Measurements from ENCODE around the gene POLR1G.
A peak's percentile ranks its signal among the peaks of the same experiment; 100 is the strongest.

Gene POLR1G

DNA sequence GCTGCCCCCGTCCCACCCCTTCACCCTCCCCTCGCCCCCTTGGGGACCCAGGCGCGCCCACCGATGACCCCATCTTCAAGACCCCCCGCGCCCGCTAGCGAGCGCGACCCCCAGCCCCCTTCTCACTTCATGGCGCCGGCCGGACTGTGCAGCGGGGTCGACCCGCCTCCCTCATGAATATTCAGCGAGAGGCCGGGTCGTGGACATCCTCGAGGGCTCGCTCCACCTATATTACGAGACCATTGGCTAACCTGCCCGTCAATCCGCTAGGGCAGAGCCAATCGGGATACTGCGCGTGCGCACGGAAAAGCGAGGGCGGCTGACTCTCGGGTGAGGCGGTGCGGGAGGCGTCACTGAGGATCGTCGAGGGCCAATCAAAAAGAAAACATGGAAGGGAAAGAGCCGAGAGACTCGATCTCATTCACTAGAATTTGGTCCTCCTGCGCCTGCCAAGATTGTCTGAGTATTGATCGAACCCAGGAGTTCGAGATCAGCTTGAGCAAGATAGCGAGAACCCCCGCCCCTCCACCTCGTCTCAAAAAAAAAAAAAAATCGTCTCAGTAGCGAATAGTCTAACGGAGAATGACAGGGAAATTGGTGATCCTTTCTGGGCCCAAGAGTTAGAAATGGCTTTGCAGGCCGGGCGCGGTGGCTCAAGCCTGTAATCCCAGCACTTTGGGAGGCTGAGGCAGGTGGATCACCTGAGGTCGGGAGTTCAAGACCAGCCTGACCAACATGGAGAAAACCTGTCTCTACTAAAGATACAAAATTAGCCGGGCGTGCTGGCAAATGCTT lies 35.8 kb upstream of the POLR1G start, which contains the start of gene ERCC2:
TSS of gene ERCC2 (minus strand) at position 164 of the 795 bp plus-strand sequence. CDS start at position 131, 33 bp downstream.
- peaks cover 4% of the 10 kb centered on the region for H3K4me1 ChIP-seq (ENCODE audit: control insufficient read depth, insufficient read depth, low read length)
- H3K27me3 ChIP-seq (ENCODE audit: control insufficient read depth, insufficient read depth, low read length): no peaks in the 10 kb centered on the region
- H3K27ac ChIP-seq (ENCODE audit: low read length): no peak within 1 kb of the TSS
- no CpG with 5 or more reads among the region's 55 CpGs for WGBS (ENCODE audit: insufficient coverage, insufficient read length)
- H3K4me3 ChIP-seq (ENCODE audit: low read length): peak within 1 kb of the TSS; percentile 94
- H3K9me3 ChIP-seq (ENCODE audit: control insufficient read depth, insufficient read depth, low read length): no peaks in the 10 kb centered on the region; the same call in 1 of the 2 replicates
- DNase-seq (ENCODE audit: low read depth, low spot score): peak; percentile 98
- no peaks in the 10 kb centered on the region; the same call in 1 of the 2 replicates for H3K36me3 ChIP-seq (ENCODE audit: control insufficient read depth, insufficient read depth, low read length)

DNA sequence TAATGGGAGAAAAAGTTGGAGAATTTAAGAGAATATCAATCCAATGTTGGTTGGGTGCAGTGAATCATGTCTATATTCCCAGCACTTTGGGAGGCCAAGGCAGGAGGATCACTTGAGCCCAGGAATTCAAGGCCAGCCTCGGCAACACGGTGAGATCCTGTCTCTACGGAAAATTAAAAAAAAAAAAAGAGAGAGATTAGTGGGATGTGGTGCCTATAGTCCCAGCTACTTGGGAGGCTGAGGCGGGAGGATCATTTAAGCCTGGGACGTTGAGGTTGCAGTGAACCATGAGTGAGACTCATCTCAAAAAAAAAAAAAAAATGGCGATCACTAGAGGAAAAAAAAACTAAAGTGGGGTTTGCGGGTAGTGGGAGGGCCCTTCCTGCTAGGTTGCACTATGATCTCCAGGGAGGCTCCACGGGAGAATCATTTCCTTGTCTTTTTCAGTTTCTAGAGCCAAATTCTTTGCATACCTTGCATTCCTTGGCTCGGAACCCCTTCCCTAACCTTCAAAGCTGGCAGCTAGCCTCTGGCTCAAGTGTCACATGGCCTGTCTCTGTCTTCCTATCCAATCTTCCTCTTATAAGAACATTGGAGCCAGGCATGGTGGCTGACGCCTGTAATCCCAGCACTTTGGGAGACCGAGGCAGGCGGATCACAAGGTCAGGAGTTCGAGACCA lies 30.3 kb upstream of the POLR1G start:
- H3K4me1 ChIP-seq (ENCODE audit: control insufficient read depth, insufficient read depth, low read length): no peaks in the 10 kb centered on the region
- no CpG with 5 or more reads among the region's 13 CpGs for WGBS (ENCODE audit: insufficient coverage, insufficient read length)
- H3K36me3 ChIP-seq (ENCODE audit: control insufficient read depth, insufficient read depth, low read length): no peaks in the 10 kb centered on the region
- DNase-seq (ENCODE audit: low read depth, low spot score): peak; percentile 79
- no peaks in the 10 kb centered on the region for H3K9me3 ChIP-seq (ENCODE audit: control insufficient read depth, insufficient read depth, low read length)
- no peak overlapping the region for H3K4me3 ChIP-seq (ENCODE audit: low read length)
- H3K27ac ChIP-seq (ENCODE audit: low read length): no peak overlapping the region
- H3K27me3 ChIP-seq (ENCODE audit: control insufficient read depth, insufficient read depth, low read length): no peaks in the 10 kb centered on the region

DNA sequence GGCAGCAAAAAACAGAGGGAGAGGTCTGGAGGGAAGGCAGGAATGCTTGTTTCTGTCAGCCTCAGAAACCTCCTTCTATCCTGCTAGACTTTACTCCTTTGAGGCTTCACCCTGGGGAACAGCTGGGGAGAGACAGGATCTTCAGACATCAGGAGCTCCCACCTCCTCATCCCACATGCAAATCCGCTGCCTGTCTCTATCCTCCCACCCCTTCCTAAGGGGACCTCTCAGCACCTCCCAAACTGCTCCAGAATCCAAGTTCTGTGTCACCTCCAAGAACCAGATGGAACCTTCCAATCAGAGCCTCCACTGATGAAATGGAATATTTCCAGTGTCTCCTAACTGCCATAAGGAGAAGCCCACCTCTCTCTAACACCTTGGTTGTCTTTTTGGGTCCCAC lies 26.3 kb upstream of the POLR1G start:
- H3K27ac ChIP-seq (ENCODE audit: low read length): no peak overlapping the region
- H3K27me3 ChIP-seq (ENCODE audit: control insufficient read depth, insufficient read depth, low read length): peaks cover 4% of the 10 kb centered on the region; the same call in 1 of the 2 replicates
- peaks cover 3% of the 10 kb centered on the region; the same call in 1 of the 2 replicates for H3K4me1 ChIP-seq (ENCODE audit: control insufficient read depth, insufficient read depth, low read length)
- DNase-seq (ENCODE audit: low read depth, low spot score): no peak
- no peaks in the 10 kb centered on the region for H3K9me3 ChIP-seq (ENCODE audit: control insufficient read depth, insufficient read depth, low read length)
- no peaks in the 10 kb centered on the region for H3K36me3 ChIP-seq (ENCODE audit: control insufficient read depth, insufficient read depth, low read length)
- no peak overlapping the region for H3K4me3 ChIP-seq (ENCODE audit: low read length)
- no CpG with 5 or more reads among the region's 1 CpG for WGBS (ENCODE audit: insufficient coverage, insufficient read length)

DNA sequence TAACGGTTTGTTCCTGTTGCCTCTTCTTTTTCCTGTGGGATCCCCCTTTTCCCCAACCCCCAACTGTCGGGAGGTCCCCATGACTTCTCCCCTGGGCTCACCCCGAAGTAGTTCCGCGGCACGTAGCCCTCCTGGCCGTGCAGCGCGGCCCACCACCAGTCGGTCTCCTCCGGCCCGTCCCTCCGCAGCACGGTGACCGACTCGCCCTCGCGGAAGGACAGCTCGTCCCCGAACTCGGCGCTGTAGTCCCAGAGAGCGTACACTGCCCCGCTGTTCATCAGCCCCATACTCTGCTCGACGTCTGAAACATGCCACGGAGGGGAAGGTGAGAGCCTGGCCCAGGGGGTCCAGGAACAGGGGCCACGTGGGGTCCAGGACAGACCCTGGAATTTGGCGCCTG lies 24.0 kb upstream of the POLR1G start:
- Histone ChIP-seq H3K27me3 (ENCODE audit: control insufficient read depth, insufficient read depth, low read length) (peaks cover 9% of the 10 kb centered on the region; the same call in 1 of the 2 replicates), H3K9me3 (ENCODE audit: control insufficient read depth, insufficient read depth, low read length) (no peaks in the 10 kb centered on the region), H3K27ac (ENCODE audit: low read length) (no peak overlapping the region), H3K36me3 (ENCODE audit: control insufficient read depth, insufficient read depth, low read length) (no peaks in the 10 kb centered on the region), H3K4me3 (ENCODE audit: low read length) (no peak overlapping the region), H3K4me1 (ENCODE audit: control insufficient read depth, insufficient read depth, low read length) (peaks cover 6% of the 10 kb centered on the region)
- no CpG with 5 or more reads among the region's 29 CpGs for WGBS (ENCODE audit: insufficient coverage, insufficient read length)
- no peak for DNase-seq (ENCODE audit: low read depth, low spot score)

DNA sequence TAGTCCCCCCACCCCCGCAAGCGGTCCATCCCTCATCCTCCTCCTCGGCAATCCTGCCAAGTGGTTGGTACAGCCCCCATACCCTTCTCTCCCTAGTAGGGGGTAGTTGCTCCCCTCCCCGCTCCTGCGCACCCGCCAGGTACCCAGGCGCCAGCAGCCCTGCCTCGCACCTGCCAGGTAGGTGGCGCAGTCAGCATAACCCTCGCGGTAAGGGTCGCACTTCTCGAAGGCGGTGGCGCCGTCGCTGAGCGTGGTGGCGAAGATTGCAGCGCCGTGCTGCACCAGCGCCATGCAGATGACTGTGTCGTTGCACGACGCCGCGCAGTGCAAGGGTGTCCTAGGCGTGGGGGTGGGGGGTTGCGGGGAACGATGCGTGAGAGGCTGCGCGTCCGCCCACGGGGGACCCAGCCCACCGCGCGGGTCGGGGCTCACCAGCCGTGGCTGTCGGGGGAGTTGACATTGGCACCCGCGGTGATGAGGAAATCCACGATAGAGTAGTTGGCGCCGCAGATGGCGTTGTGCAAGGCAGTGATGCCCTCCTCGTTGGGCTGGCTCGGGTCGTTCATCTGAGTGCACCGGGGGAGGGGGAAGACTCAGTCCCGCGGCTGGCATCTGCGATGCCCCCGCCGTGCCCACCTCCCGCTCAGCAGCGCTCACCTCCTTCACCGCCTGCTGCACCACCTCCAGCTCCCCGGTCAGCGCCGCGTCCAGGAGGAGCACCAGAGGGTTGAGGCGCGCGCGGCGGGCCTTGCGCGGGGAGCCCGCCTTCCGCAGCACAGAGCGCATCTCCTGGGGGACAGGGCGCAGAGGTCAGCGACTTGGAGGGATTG lies 20.8 kb upstream of the POLR1G start:
- H3K9me3 ChIP-seq (ENCODE audit: control insufficient read depth, insufficient read depth, low read length): no peaks in the 10 kb centered on the region
- peaks cover 6% of the 10 kb centered on the region for H3K4me1 ChIP-seq (ENCODE audit: control insufficient read depth, insufficient read depth, low read length)
- no CpG with 5 or more reads among the region's 75 CpGs for WGBS (ENCODE audit: insufficient coverage, insufficient read length)
- H3K27ac ChIP-seq (ENCODE audit: low read length): no peak overlapping the region
- no peak for DNase-seq (ENCODE audit: low read depth, low spot score)
- no peaks in the 10 kb centered on the region for H3K36me3 ChIP-seq (ENCODE audit: control insufficient read depth, insufficient read depth, low read length)
- H3K27me3 ChIP-seq (ENCODE audit: control insufficient read depth, insufficient read depth, low read length): peaks cover 9% of the 10 kb centered on the region; the same call in 1 of the 2 replicates
- H3K4me3 ChIP-seq (ENCODE audit: low read length): peak overlapping the region; percentile 17; the same call in 1 of the 2 replicates

DNA sequence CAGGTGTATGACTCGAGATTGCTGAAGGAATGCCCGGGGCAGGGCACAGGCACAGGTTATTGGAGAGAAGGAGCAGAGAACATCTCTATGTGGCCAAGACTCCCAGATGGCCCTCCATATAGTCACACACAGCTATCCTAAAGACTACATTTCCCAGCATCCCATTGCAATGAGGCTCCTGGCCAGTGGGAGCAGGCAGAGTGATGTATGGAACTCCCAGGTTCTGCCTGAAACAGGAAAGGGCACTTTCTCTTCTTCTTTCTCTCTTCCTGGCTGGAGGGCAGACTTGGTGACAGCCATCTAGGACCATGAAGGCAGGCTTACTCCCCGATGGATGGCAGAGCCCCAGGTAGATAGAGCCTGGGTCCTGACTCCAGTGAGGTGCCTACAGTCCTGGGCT lies 15.1 kb upstream of the POLR1G start:
- Histone ChIP-seq H3K36me3 (ENCODE audit: control insufficient read depth, insufficient read depth, low read length) (no peaks in the 10 kb centered on the region), H3K4me3 (ENCODE audit: low read length) (no peak overlapping the region), H3K9me3 (ENCODE audit: control insufficient read depth, insufficient read depth, low read length) (no peaks in the 10 kb centered on the region), H3K27me3 (ENCODE audit: control insufficient read depth, insufficient read depth, low read length) (no peaks in the 10 kb centered on the region; the same call in 1 of the 2 replicates), H3K27ac (ENCODE audit: low read length) (no peak overlapping the region), H3K4me1 (ENCODE audit: control insufficient read depth, insufficient read depth, low read length) (peaks cover 4% of the 10 kb centered on the region; the same call in 1 of the 2 replicates)
- DNase-seq (ENCODE audit: low read depth, low spot score): no peak
- WGBS (ENCODE audit: insufficient coverage, insufficient read length): no CpG with 5 or more reads among the region's 3 CpGs

DNA sequence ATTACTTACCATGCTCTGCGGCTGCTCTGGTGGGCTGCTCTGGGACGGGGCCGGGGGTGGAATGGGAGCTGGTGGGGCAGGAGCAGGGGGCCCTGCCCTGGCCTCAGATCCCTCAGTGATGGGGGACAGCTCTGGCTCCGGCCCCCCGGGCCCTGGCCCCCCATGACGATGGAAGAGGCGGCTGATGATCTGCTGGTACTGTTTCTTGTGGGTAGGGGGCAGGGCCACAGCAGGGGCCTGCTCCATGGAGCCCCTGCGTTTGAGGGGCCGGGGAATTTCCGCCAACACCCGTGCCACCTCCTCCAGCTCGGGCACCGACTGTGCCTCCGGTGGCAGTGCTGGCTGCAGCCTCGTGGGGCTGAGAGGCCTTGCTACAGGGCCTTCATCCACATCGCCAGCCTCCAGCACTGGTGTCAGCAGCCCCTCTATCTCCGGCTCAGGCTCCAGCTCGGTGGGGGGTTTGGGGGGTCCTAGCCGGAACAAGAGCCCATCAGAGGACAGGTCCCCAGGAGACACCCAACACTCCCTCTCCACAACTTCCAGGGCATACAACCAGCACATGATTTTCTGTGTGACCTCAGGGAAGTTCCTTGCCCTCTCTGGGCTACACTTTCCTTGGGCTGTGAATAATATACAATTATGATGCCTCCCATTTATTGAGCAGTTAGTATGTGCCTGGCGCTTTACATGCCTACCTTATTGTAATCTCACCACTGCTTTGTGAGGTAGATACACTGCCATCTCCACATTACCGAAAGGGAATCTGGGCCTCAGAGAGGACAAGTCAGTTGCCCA lies 14.4 kb upstream of the POLR1G start:
- DNase-seq (ENCODE audit: low read depth, low spot score): no peak
- H3K9me3 ChIP-seq (ENCODE audit: control insufficient read depth, insufficient read depth, low read length): no peaks in the 10 kb centered on the region
- no peak overlapping the region for H3K27ac ChIP-seq (ENCODE audit: low read length)
- peaks cover 4% of the 10 kb centered on the region; the same call in 1 of the 2 replicates for H3K4me1 ChIP-seq (ENCODE audit: control insufficient read depth, insufficient read depth, low read length)
- H3K4me3 ChIP-seq (ENCODE audit: low read length): no peak overlapping the region
- WGBS (ENCODE audit: insufficient coverage, insufficient read length): no CpG with 5 or more reads among the region's 21 CpGs
- H3K27me3 ChIP-seq (ENCODE audit: control insufficient read depth, insufficient read depth, low read length): peaks cover 2% of the 10 kb centered on the region; the same call in 1 of the 2 replicates
- H3K36me3 ChIP-seq (ENCODE audit: control insufficient read depth, insufficient read depth, low read length): no peaks in the 10 kb centered on the region

DNA sequence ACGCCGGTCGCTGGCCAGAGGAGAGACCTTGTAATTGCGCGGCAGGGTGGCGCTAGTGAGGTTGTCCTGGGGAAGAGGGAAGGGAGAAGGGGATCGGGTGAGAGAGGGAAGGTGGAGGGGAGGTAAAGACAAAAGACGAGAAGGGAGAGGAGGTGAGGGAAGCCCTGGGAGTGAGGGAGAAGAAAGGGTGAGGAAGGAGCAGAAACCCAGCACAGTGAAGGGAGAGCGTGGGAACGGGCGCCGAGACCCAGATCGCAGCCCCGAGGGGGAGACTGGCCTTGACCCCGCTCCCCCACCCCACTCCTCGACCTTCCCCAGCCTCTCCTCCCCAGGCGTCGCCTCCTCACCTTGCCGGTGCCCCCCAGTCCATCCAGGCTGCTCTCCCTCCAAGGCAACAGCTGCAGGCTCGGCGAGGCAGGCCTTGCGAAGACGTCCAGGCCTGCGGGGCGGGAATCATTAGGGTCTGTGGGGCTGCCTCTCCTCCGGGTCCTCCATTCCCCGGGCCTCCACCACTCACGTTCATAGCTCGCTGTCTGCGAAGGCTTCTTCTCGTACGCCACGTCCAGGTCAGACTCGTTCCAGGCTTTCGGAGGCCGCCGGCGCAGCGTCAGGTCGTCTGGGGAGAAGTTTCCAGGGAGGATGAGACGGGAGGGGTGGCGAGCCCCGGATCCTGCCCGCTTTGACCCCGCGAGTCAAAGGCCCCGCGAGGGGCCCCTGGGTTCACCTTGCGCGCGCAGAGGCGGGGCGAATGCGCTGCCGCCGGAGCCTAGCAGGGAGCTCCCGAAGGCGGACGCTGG lies 10.4 kb upstream of the POLR1G start:
- DNase-seq (ENCODE audit: low read depth, low spot score): no peak
- Histone ChIP-seq H3K4me1 (ENCODE audit: control insufficient read depth, insufficient read depth, low read length) (peaks cover 8% of the 10 kb centered on the region; the same call in 1 of the 2 replicates), H3K9me3 (ENCODE audit: control insufficient read depth, insufficient read depth, low read length) (no peaks in the 10 kb centered on the region), H3K4me3 (ENCODE audit: low read length) (peak overlapping the region; percentile 33; the same call in 1 of the 2 replicates), H3K27ac (ENCODE audit: low read length) (no peak overlapping the region), H3K36me3 (ENCODE audit: control insufficient read depth, insufficient read depth, low read length) (no peaks in the 10 kb centered on the region), H3K27me3 (ENCODE audit: control insufficient read depth, insufficient read depth, low read length) (peaks cover 3% of the 10 kb centered on the region; the same call in 1 of the 2 replicates)
- no CpG with 5 or more reads among the region's 59 CpGs for WGBS (ENCODE audit: insufficient coverage, insufficient read length)

DNA sequence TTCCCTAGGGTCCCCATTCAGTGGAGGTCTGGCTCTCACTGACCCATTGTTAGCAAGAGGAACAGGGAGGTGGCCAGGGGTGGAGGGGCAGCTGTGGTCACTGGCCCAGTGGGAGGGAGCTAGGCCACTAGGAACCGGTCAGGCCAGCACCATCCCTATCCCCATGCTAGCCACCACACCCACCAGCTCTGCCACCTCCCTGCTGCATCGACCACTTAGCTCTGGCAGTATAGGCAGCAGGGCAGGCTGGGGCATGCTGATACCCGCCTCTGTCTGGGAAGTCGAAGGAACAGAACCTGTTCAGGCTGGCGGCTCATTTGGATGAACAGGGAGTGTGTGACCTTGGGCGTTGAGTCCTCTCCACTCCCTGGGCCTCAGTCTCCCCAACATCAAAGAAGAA lies 6.3 kb upstream of the POLR1G start:
- H3K27ac ChIP-seq (ENCODE audit: low read length): no peak overlapping the region
- H3K9me3 ChIP-seq (ENCODE audit: control insufficient read depth, insufficient read depth, low read length): no peaks in the 10 kb centered on the region
- H3K27me3 ChIP-seq (ENCODE audit: control insufficient read depth, insufficient read depth, low read length): peaks cover 3% of the 10 kb centered on the region; the same call in 1 of the 2 replicates
- WGBS (ENCODE audit: insufficient coverage, insufficient read length): no CpG with 5 or more reads among the region's 6 CpGs
- no peaks in the 10 kb centered on the region for H3K36me3 ChIP-seq (ENCODE audit: control insufficient read depth, insufficient read depth, low read length)
- no peak overlapping the region for H3K4me3 ChIP-seq (ENCODE audit: low read length)
- peaks cover 6% of the 10 kb centered on the region; the same call in 1 of the 2 replicates for H3K4me1 ChIP-seq (ENCODE audit: control insufficient read depth, insufficient read depth, low read length)
- no peak for DNase-seq (ENCODE audit: low read depth, low spot score)

Data from iPS DF 6.9 (cell line).